ENCODE data around the gene TMEM169. TPM values are rescaled to one million over a fixed set of nuclear protein-coding genes. Genes with fewer than 3 reads are reported as not detected.

The TMEM169 gene
- total RNA-seq: 0.16 and 0.26 TPM in 2 replicates

GRCh38 chr2:216081487-216082116, at the start of gene TMEM169, which contains the start of gene PECR:
TSS of gene TMEM169 (plus strand) at chr2:216081919. CDS start at chr2:216095964, 14,045 bp downstream.
TSS of gene PECR (minus strand) at chr2:216081809. CDS start at chr2:216081741, 68 bp downstream.

GRCh38 chr2:216108967-216109921, 27.5 kb downstream of the TMEM169 start, which contains the start of gene XRCC5:
TSS of gene XRCC5 (plus strand) at chr2:216109348. CDS start at chr2:216109437, 89 bp downstream.

Other genes starting within 250 kb of the TMEM169 start
- 1.5 and 1.6 TPM in 2 replicates for gene MREG, start 68.4 kb upstream of the TMEM169 start, total RNA-seq
- gene PECR, start 110 bp upstream of the TMEM169 start, total RNA-seq: 15.4 and 15.8 TPM in 2 replicates
- 143 and 183 TPM in 2 replicates for gene XRCC5, start 27.4 kb downstream of the TMEM169 start, total RNA-seq

Data from bronchial smooth muscle cell (primary cell).